ENCODE results near the gene BTBD9. TPM values are rescaled to one million over a fixed set of nuclear protein-coding genes. Genes with fewer than 3 reads are reported as not detected.

BTBD9 gene
- total and polyA plus RNA-seq, 2 experiments from 2014 or later, result 8.4 to 10.1 TPM

- Histone ChIP-seq H3K4me1 (ENCODE audit: low read depth) (peaks cover 30% of the 10 kb centered on the region), H3K27me3 (no peaks in the 10 kb centered on the region), H3K36me3 (no peaks in the 10 kb centered on the region), H3K27ac (peak overlapping the region; percentile 34), H3K4me3 (no peak overlapping the region), H3K9me3 (ENCODE audit: low read depth) (no peaks in the 10 kb centered on the region)
- DNase-seq (ENCODE audit: low read depth in 1 of 2, low spot score in 1 of 2), result no peak
- TF ChIP-seq CTCF (IDR thresholded peaks at IDR 0.05; ENCODE audit: low read depth, low read length), result no peak
Measured at GRCh38 chr6:38307740-38308139, 332.0 kb downstream of the BTBD9 start.

- H3K27me3 ChIP-seq, result no peaks in the 10 kb centered on the region
- no peaks in the 10 kb centered on the region for H3K36me3 ChIP-seq
- no peak for TF ChIP-seq CTCF (IDR thresholded peaks at IDR 0.05; ENCODE audit: low read depth, low read length)
- no peaks in the 10 kb centered on the region for H3K9me3 ChIP-seq (ENCODE audit: low read depth)
- H3K27ac ChIP-seq, result peak overlapping the region; percentile 60
- DNase-seq (ENCODE audit: low read depth in 1 of 2, low spot score in 1 of 2), result no peak
- peaks cover 30% of the 10 kb centered on the region for H3K4me1 ChIP-seq (ENCODE audit: low read depth)
- no peak overlapping the region for H3K4me3 ChIP-seq
Measured at GRCh38 chr6:38306931-38307330, 332.8 kb downstream of the BTBD9 start.

GRCh38 chr6:38305995-38306681, 333.6 kb downstream of the BTBD9 start:
- H3K4me1 ChIP-seq (ENCODE audit: low read depth), result peaks cover 30% of the 10 kb centered on the region
- TF ChIP-seq CTCF (IDR thresholded peaks at IDR 0.05; ENCODE audit: low read depth, low read length), result no peak
- no peaks in the 10 kb centered on the region for H3K27me3 ChIP-seq
- no peaks in the 10 kb centered on the region for H3K36me3 ChIP-seq
- peak overlapping the region; percentile 60 for H3K27ac ChIP-seq
- H3K4me3 ChIP-seq, result no peak overlapping the region
- no peaks in the 10 kb centered on the region for H3K9me3 ChIP-seq (ENCODE audit: low read depth)
- no peak for DNase-seq (ENCODE audit: low read depth in 1 of 2, low spot score in 1 of 2)

- peaks cover 19% of the 10 kb centered on the region for H3K4me1 ChIP-seq (ENCODE audit: low read depth)
- H3K36me3 ChIP-seq, result no peaks in the 10 kb centered on the region
- no peaks in the 10 kb centered on the region for H3K9me3 ChIP-seq (ENCODE audit: low read depth)
- TF ChIP-seq CTCF (IDR thresholded peaks at IDR 0.05; ENCODE audit: low read depth, low read length), result no peak
- no peak overlapping the region for H3K27ac ChIP-seq
- no peak for DNase-seq (ENCODE audit: low read depth in 1 of 2, low spot score in 1 of 2)
- H3K27me3 ChIP-seq, result no peaks in the 10 kb centered on the region
- no peak overlapping the region for H3K4me3 ChIP-seq
Measured at GRCh38 chr6:38302838-38303237, 336.9 kb downstream of the BTBD9 start.

- Histone ChIP-seq H3K27ac (no peak overlapping the region), H3K27me3 (no peaks in the 10 kb centered on the region), H3K36me3 (no peaks in the 10 kb centered on the region), H3K4me3 (no peak overlapping the region), H3K9me3 (ENCODE audit: low read depth) (no peaks in the 10 kb centered on the region), H3K4me1 (ENCODE audit: low read depth) (peaks cover 12% of the 10 kb centered on the region)
- TF ChIP-seq CTCF (IDR thresholded peaks at IDR 0.05; ENCODE audit: low read depth, low read length), result no peak
- no peak for DNase-seq (ENCODE audit: low read depth in 1 of 2, low spot score in 1 of 2)
Measured at GRCh38 chr6:38302081-38302480, 337.6 kb downstream of the BTBD9 start.
